ENCODE measurements around the gene RNASEH1.
A peak's percentile ranks its signal among the peaks of the same experiment; 100 is the strongest.

The RNASEH1 gene

GRCh38 chr2:3558205-3559014 is at the start of gene RNASEH1:
Gene RNASEH1, minus strand, starts transcription at chr2:3558333. Its CDS starts 73 bp downstream, at chr2:3558260.
- Histone ChIP-seq H3K9me3 (ENCODE audit: control insufficient read depth in 2 of 2, low read length in 2 of 2) (no peaks in the 10 kb centered on the region), H3K27ac (ENCODE audit: low read length) (peak within 1 kb of the TSS; percentile 89), H3K27me3 (ENCODE audit: control insufficient read depth in 1 of 2, insufficient read depth in 2 of 2, low read length in 2 of 2) (no peaks in the 10 kb centered on the region), H3K36me3 (ENCODE audit: control insufficient read depth in 2 of 2, insufficient read depth in 2 of 2, low read length in 2 of 2) (peaks cover 16 to 18% of the 10 kb centered on the region in 2 donors), H3K9ac (ENCODE audit: low read length in 2 of 2) (peak within 1 kb of the TSS; percentile 92 to 94), H3K4me1 (ENCODE audit: control insufficient read depth, insufficient read depth, low read length) (peaks cover 9% of the 10 kb centered on the region), H3K4me3 (ENCODE audit: low read length in 2 of 2) (peak within 1 kb of the TSS; percentile 76 to 78)

GRCh38 chr2:3606370-3607201 is 48.5 kb upstream of the RNASEH1 start:
- H3K9me3 ChIP-seq (ENCODE audit: control insufficient read depth in 2 of 2, low read length in 2 of 2): no peaks in the 10 kb centered on the region
- H3K4me3 ChIP-seq (ENCODE audit: low read length in 2 of 2): no peak overlapping the region
- no peak overlapping the region for H3K9ac ChIP-seq (ENCODE audit: low read length in 2 of 2)
- H3K36me3 ChIP-seq (ENCODE audit: control insufficient read depth in 2 of 2, insufficient read depth in 2 of 2, low read length in 2 of 2): no peaks in the 10 kb centered on the region
- H3K27me3 ChIP-seq (ENCODE audit: control insufficient read depth in 1 of 2, insufficient read depth in 2 of 2, low read length in 2 of 2): no peaks in the 10 kb centered on the region
- no peak overlapping the region for H3K27ac ChIP-seq (ENCODE audit: low read length)
- H3K4me1 ChIP-seq (ENCODE audit: control insufficient read depth, insufficient read depth, low read length): peaks cover 12% of the 10 kb centered on the region

GRCh38 chr2:3606028-3606369 is 47.9 kb upstream of the RNASEH1 start:
- Histone ChIP-seq H3K4me1 (ENCODE audit: control insufficient read depth, insufficient read depth, low read length) (peaks cover 12% of the 10 kb centered on the region), H3K9me3 (ENCODE audit: control insufficient read depth in 2 of 2, low read length in 2 of 2) (no peaks in the 10 kb centered on the region), H3K27me3 (ENCODE audit: control insufficient read depth in 1 of 2, insufficient read depth in 2 of 2, low read length in 2 of 2) (no peaks in the 10 kb centered on the region), H3K9ac (ENCODE audit: low read length in 2 of 2) (no peak overlapping the region), H3K4me3 (ENCODE audit: low read length in 2 of 2) (no peak overlapping the region), H3K27ac (ENCODE audit: low read length) (no peak overlapping the region), H3K36me3 (ENCODE audit: control insufficient read depth in 2 of 2, insufficient read depth in 2 of 2, low read length in 2 of 2) (no peaks in the 10 kb centered on the region)

- no peak overlapping the region for H3K9ac ChIP-seq (ENCODE audit: low read length in 2 of 2)
Observed at GRCh38 chr2:3604991-3605961, 47.1 kb upstream of the RNASEH1 start.

GRCh38 chr2:3604207-3604877 is 46.2 kb upstream of the RNASEH1 start:
- Histone ChIP-seq H3K4me1 (ENCODE audit: control insufficient read depth, insufficient read depth, low read length) (peaks cover 12% of the 10 kb centered on the region), H3K9ac (ENCODE audit: low read length in 2 of 2) (no peak overlapping the region), H3K4me3 (ENCODE audit: low read length in 2 of 2) (no peak overlapping the region), H3K9me3 (ENCODE audit: control insufficient read depth in 2 of 2, low read length in 2 of 2) (no peaks in the 10 kb centered on the region), H3K27ac (ENCODE audit: low read length) (peak overlapping the region; percentile 31), H3K36me3 (ENCODE audit: control insufficient read depth in 2 of 2, insufficient read depth in 2 of 2, low read length in 2 of 2) (no peaks in the 10 kb centered on the region), H3K27me3 (ENCODE audit: control insufficient read depth in 1 of 2, insufficient read depth in 2 of 2, low read length in 2 of 2) (no peaks in the 10 kb centered on the region)

More at GRCh38 chr2:3604991-3605961, 47.1 kb upstream of the RNASEH1 start:
- Histone ChIP-seq H3K27me3 (ENCODE audit: control insufficient read depth in 1 of 2, insufficient read depth in 2 of 2, low read length in 2 of 2) (no peaks in the 10 kb centered on the region), H3K36me3 (ENCODE audit: control insufficient read depth in 2 of 2, insufficient read depth in 2 of 2, low read length in 2 of 2) (no peaks in the 10 kb centered on the region), H3K4me1 (ENCODE audit: control insufficient read depth, insufficient read depth, low read length) (peaks cover 12% of the 10 kb centered on the region), H3K4me3 (ENCODE audit: low read length in 2 of 2) (no peak overlapping the region), H3K9me3 (ENCODE audit: control insufficient read depth in 2 of 2, low read length in 2 of 2) (no peaks in the 10 kb centered on the region), H3K27ac (ENCODE audit: low read length) (no peak overlapping the region)

- Histone ChIP-seq H3K27me3 (ENCODE audit: control insufficient read depth in 1 of 2, insufficient read depth in 2 of 2, low read length in 2 of 2) (no peaks in the 10 kb centered on the region), H3K27ac (ENCODE audit: low read length) (peak overlapping the region; percentile 31), H3K9ac (ENCODE audit: low read length in 2 of 2) (no peak overlapping the region), H3K4me3 (ENCODE audit: low read length in 2 of 2) (no peak overlapping the region), H3K4me1 (ENCODE audit: control insufficient read depth, insufficient read depth, low read length) (peaks cover 12% of the 10 kb centered on the region), H3K9me3 (ENCODE audit: control insufficient read depth in 2 of 2, low read length in 2 of 2) (no peaks in the 10 kb centered on the region), H3K36me3 (ENCODE audit: control insufficient read depth in 2 of 2, insufficient read depth in 2 of 2, low read length in 2 of 2) (no peaks in the 10 kb centered on the region)
Observed at GRCh38 chr2:3603536-3604206, 45.5 kb upstream of the RNASEH1 start.

GRCh38 chr2:3602553-3603339 is 44.6 kb upstream of the RNASEH1 start:
- Histone ChIP-seq H3K4me3 (ENCODE audit: low read length in 2 of 2) (no peak overlapping the region), H3K27ac (ENCODE audit: low read length) (no peak overlapping the region), H3K9ac (ENCODE audit: low read length in 2 of 2) (no peak overlapping the region), H3K9me3 (ENCODE audit: control insufficient read depth in 2 of 2, low read length in 2 of 2) (no peaks in the 10 kb centered on the region), H3K4me1 (ENCODE audit: control insufficient read depth, insufficient read depth, low read length) (peaks cover 12% of the 10 kb centered on the region), H3K27me3 (ENCODE audit: control insufficient read depth in 1 of 2, insufficient read depth in 2 of 2, low read length in 2 of 2) (no peaks in the 10 kb centered on the region), H3K36me3 (ENCODE audit: control insufficient read depth in 2 of 2, insufficient read depth in 2 of 2, low read length in 2 of 2) (no peaks in the 10 kb centered on the region)

GRCh38 chr2:3601561-3602271 is 43.6 kb upstream of the RNASEH1 start:
- no peak overlapping the region for H3K27ac ChIP-seq (ENCODE audit: low read length)
- no peaks in the 10 kb centered on the region for H3K9me3 ChIP-seq (ENCODE audit: control insufficient read depth in 2 of 2, low read length in 2 of 2)
- no peak overlapping the region for H3K9ac ChIP-seq (ENCODE audit: low read length in 2 of 2)
- H3K36me3 ChIP-seq (ENCODE audit: control insufficient read depth in 2 of 2, insufficient read depth in 2 of 2, low read length in 2 of 2): no peaks in the 10 kb centered on the region
- H3K27me3 ChIP-seq (ENCODE audit: control insufficient read depth in 1 of 2, insufficient read depth in 2 of 2, low read length in 2 of 2): no peaks in the 10 kb centered on the region
- no peak overlapping the region for H3K4me3 ChIP-seq (ENCODE audit: low read length in 2 of 2)
- H3K4me1 ChIP-seq (ENCODE audit: control insufficient read depth, insufficient read depth, low read length): peaks cover 12% of the 10 kb centered on the region
